B cell (primary cell): ENCODE data around the gene KCNC4. TPM values are rescaled to one million over a fixed set of nuclear protein-coding genes. Genes with fewer than 3 reads are reported as not detected.

Experiments
- ATAC-seq: fragments of 200-7000 bp; cut with Tn5 transposase; one replicate; pipeline ENCODE4 v1.10.0; 2021; ENCODE audit warnings: low read depth, mild to moderate bottlenecking, moderate number of reproducible peaks, moderate library complexity
- CTCF ChIA-PET: fragments of 350-600 bp; sonication (Branson Sonifier 250); formaldehyde crosslinking; loops from one replicate; lab custom pipeline; 2021; ENCODE audit warnings: antibody characterized with exemption, inconsistent platforms; lab: Charles Lee
- POLR2A ChIA-PET: fragments of 350-600 bp; sonication (Branson Sonifier 250); formaldehyde crosslinking; loops from one replicate; lab custom pipeline; 2021; ENCODE audit warnings: antibody characterized with exemption; lab: Charles Lee
- DNase-seq: peaks from one replicate; pipeline ENCODE4 v3.0.0; 2013
- H2AFZ ChIP-seq: 2 replicates; pipeline ENCODE4 v1.6.1; 2012; ENCODE audit warnings: mild to moderate bottlenecking, low read depth, low read length; ENCODE audit not compliant: insufficient read depth, poor library complexity, severe bottlenecking
- H3K27ac ChIP-seq, 2 donors: 1 replicate in 1 of 2; 2 replicates in 1 of 2; pipeline ENCODE4 v1.5.1; 2012 to 2013; ENCODE audit warnings: low read length in 2 of 2, mild to moderate bottlenecking in 2 of 2, moderate library complexity in 1 of 2
- H3K27me3 ChIP-seq, 4 experiments: fragments of 200-600 bp in 1 of 4; sonication (generic) in 1 of 4; replicated peaks in 1 of 4; 1 replicate in 2 of 4; 2 replicates in 2 of 4; pipeline versions ENCODE4 v1.6.1 to v1.7.0; 2013 to 2016; ENCODE audit warnings: low read length in 3 of 4, mild to moderate bottlenecking in 2 of 4, mixed read lengths in 1 of 4, moderate library complexity in 1 of 4; ENCODE audit not compliant: insufficient read depth in 4 of 4, control insufficient read depth in 3 of 4; ENCODE audit errors: control extremely low read depth in 1 of 4
- H3K36me3 ChIP-seq, 2 experiments: replicated peaks in 1 of 2; 1 replicate in 1 of 2; 2 replicates in 1 of 2; pipeline versions ENCODE4 v1.6.1 to v1.7.1; 2013; ENCODE audit warnings: low read length in 1 of 2; ENCODE audit not compliant: insufficient read depth in 2 of 2, control insufficient read depth in 1 of 2; ENCODE audit errors: control extremely low read depth in 1 of 2, extremely low read depth in 1 of 2
- H3K4me1 ChIP-seq, 2 donors: fragments of 200-600 bp in 1 of 2; sonication (generic) in 1 of 2; 1 replicate in 1 of 2; 2 replicates in 1 of 2; pipeline versions ENCODE4 v1.5.1 to v1.6.1; 2013 to 2017; ENCODE audit warnings: low read length in 2 of 2; ENCODE audit not compliant: control insufficient read depth in 2 of 2, insufficient read depth in 2 of 2
- H3K4me2 ChIP-seq: replicated peaks from 2 replicates; pipeline ENCODE3; 2012; ENCODE audit warnings: mild to moderate bottlenecking, low read depth, low read length; ENCODE audit not compliant: poor library complexity, severe bottlenecking
- H3K4me3 ChIP-seq, 5 experiments: fragments of 200-600 bp in 1 of 5; sonication (generic) in 1 of 5; 1 replicate in 3 of 5; 2 replicates in 2 of 5; pipeline versions ENCODE4 v1.5.1 to v1.7.0; 2011 to 2016; ENCODE audit warnings: low read length in 4 of 5, mild to moderate bottlenecking in 4 of 5, low read depth in 2 of 5, control low read depth in 1 of 5, moderate library complexity in 1 of 5; ENCODE audit not compliant: insufficient read depth in 1 of 5; ENCODE audit errors: control extremely low read depth in 1 of 5, extremely low read depth in 1 of 5
- H3K79me2 ChIP-seq: fragments of 200-600 bp; sonication (generic); one replicate; pipeline ENCODE4 v1.6.0; 2016; ENCODE audit warnings: low read length; ENCODE audit not compliant: control insufficient read depth, insufficient read depth
- H3K9ac ChIP-seq: fragments of 200-600 bp; sonication (generic); 2 replicates; pipeline ENCODE4 v1.6.1; 2017; ENCODE audit warnings: mild to moderate bottlenecking, low read length, moderate library complexity
- H3K9me3 ChIP-seq, 3 donors: one replicate each; pipeline versions ENCODE4 v1.6.1 to v1.7.1; 2013; ENCODE audit warnings: low read length in 2 of 3; ENCODE audit not compliant: control insufficient read depth in 2 of 3, insufficient read depth in 1 of 3; ENCODE audit errors: control extremely low read depth in 1 of 3
- H4K20me1 ChIP-seq: 2 replicates; pipeline ENCODE4 v1.6.0; 2012; ENCODE audit warnings: mild to moderate bottlenecking, low read length; ENCODE audit not compliant: insufficient read depth, control insufficient read depth, poor library complexity, severe bottlenecking
- H3K27ac Mint-ChIP-seq: one replicate; pipeline ENCODE4 v1.8.0; 2021; ENCODE audit warnings: mixed read lengths
- H3K27me3 Mint-ChIP-seq: one replicate; pipeline ENCODE4 v1.8.0; 2021; ENCODE audit warnings: mixed read lengths
- H3K4me1 Mint-ChIP-seq: one replicate; pipeline ENCODE4 v1.8.0; 2021; ENCODE audit warnings: mixed read lengths
- H3K4me3 Mint-ChIP-seq: one replicate; pipeline ENCODE4 v1.8.0; 2021; ENCODE audit warnings: mixed read lengths
- H3K9me3 Mint-ChIP-seq: one replicate; pipeline ENCODE4 v1.8.0; 2022; ENCODE audit warnings: mixed read lengths; ENCODE audit not compliant: insufficient read depth
- EZH2 ChIP-seq: IDR thresholded peaks from 2 replicates; pipeline ENCODE4 v1.6.1; 2012; ENCODE audit warnings: borderline replicate concordance, low read depth, mild to moderate bottlenecking, moderate library complexity, low read length; ENCODE audit not compliant: insufficient read depth, poor library complexity, severe bottlenecking
- WGBS: methylation state at CpG from one replicate; pipeline ENCODE4 v1.1.5; 2013; ENCODE audit warnings: missing lambda C conversion rate; ENCODE audit not compliant: insufficient coverage; 5-methylcytosine and 5-hydroxymethylcytosine counted together
- intact Hi-C: fragments of 100-400 bp; cut with micrococcal nuclease; formaldehyde crosslinking; loops from one replicate; pipeline ENCODE4 v1.10.0; 2022
- polyA plus RNA-seq: library from polyadenylated mRNA; depleted of rRNA; stranded (reverse); fragments of >200 nt; gene quantifications from 2 replicates; pipeline ENCODE4 v1.2.3, GENCODE V29; 2012
- total RNA-seq, 2 donors: library from RNA; stranded (reverse); fragments of 120-200 nt in 1 of 2; gene quantifications; 1 replicate in 1 of 2; 2 replicates in 1 of 2; pipeline versions ENCODE4 v1.2.3 to v1.2.4, GENCODE V29; 2013 to 2022
- TF ChIP-seq, protein P1 (sequence below): fragments of 200-600 bp; IDR thresholded peaks from one replicate; pipeline ENCODE4 v1.8.0; 2022; ENCODE audit warnings: antibody characterized with exemption, mild to moderate bottlenecking

The KCNC4 gene
- total and polyA plus RNA-seq, 2 donors (not counting 1 experiment from before 2014, with no cell fraction given) = 3.2 to 24.1 TPM

DNA sequence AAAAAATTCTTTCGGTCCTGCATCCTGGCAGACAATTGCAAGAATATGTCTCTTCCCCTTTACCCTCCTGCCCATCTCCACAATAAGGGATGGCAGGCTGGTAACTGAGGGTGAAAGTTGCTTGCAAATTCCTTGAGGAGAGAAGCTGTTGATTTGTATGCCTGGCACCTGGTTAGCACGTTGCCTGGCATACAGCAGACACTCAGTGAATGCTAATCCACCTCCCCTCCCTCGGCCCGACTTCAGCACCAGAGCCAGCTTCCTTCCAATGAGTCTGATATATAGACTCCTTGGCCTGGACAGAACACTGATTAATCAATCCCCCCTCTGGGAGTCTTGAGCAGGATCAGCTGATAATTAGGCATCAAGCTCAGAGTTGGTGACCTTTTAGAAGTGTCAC lies 39.1 kb downstream of the KCNC4 start:
- no peaks in the 10 kb centered on the region for H3K27me3 Mint-ChIP-seq

DNA sequence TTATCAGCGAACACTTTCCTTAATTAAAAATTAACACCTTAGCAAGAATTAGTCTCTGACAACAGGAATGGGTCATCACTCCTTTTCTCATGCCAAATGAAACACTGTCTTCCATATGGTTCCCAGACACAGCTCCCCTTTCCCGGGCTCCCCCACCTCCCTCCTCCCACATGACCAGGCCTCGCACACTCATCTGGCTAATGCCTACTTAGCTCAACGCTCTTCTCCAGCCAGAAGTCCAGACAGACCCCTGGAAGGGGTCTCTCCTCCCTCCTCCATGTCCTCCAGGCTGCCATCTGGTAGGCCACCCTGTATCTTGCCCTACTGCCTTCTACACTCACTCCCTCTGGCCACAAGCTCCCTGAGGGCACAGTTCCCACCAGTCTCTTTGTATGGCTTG lies 39.9 kb downstream of the KCNC4 start:
- Histone ChIP-seq H3K4me2 (no peak overlapping the region), H3K9ac (no peak overlapping the region), H3K4me1 (peaks cover under 1 to 2% of the 10 kb centered on the region in 2 donors), H2AFZ (no peak overlapping the region), H3K27ac (no peak overlapping the region), H4K20me1 (no peaks in the 10 kb centered on the region), H3K4me3 (no peak overlapping the region), H3K79me2 (no peaks in the 10 kb centered on the region), H3K27me3 (no peaks in the 10 kb centered on the region), H3K9me3 (no peaks in the 10 kb centered on the region), H3K36me3 (no peaks in the 10 kb centered on the region)
- Mint-ChIP-seq H3K9me3 (no peaks in the 10 kb centered on the region), H3K27ac (no peak overlapping the region), H3K27me3 (no peaks in the 10 kb centered on the region), H3K4me1 (peaks cover 8% of the 10 kb centered on the region), H3K4me3 (no peak overlapping the region)
- POLR2A ChIA-PET = no interaction called here
- no peak for TF ChIP-seq EZH2
- TF ChIP-seq, protein P1, sequence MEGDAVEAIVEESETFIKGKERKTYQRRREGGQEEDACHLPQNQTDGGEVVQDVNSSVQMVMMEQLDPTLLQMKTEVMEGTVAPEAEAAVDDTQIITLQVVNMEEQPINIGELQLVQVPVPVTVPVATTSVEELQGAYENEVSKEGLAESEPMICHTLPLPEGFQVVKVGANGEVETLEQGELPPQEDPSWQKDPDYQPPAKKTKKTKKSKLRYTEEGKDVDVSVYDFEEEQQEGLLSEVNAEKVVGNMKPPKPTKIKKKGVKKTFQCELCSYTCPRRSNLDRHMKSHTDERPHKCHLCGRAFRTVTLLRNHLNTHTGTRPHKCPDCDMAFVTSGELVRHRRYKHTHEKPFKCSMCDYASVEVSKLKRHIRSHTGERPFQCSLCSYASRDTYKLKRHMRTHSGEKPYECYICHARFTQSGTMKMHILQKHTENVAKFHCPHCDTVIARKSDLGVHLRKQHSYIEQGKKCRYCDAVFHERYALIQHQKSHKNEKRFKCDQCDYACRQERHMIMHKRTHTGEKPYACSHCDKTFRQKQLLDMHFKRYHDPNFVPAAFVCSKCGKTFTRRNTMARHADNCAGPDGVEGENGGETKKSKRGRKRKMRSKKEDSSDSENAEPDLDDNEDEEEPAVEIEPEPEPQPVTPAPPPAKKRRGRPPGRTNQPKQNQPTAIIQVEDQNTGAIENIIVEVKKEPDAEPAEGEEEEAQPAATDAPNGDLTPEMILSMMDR = no peak
- CTCF ChIA-PET = interaction anchor here (1.1 kb wide), 1 partner anchor 26 kb away, joined by 3 read pairs; no protein-coding TSS in a partner anchor
- WGBS = 93% methylated on average over 4 of the region's 4 CpGs
- no peak for ATAC-seq
- DNase-seq = no peak
- intact Hi-C loops = no loop called here

More for the DNA sequence above, 39.1 kb downstream of the KCNC4 start:
- no peak overlapping the region for H3K27ac Mint-ChIP-seq
- no peak overlapping the region for H2AFZ ChIP-seq
- H3K27ac ChIP-seq = no peak overlapping the region
- no peak overlapping the region for H3K4me3 Mint-ChIP-seq
- peaks cover 8 to 10% of the 10 kb centered on the region in 2 donors for H3K4me1 ChIP-seq
- H3K4me1 Mint-ChIP-seq = peaks cover 15% of the 10 kb centered on the region
- ATAC-seq = no peak
- ChIA-PET POLR2A (no interaction called here), CTCF (no interaction called here)
- H3K79me2 ChIP-seq = no peaks in the 10 kb centered on the region
- WGBS = no CpG with 5 or more reads among the region's 4 CpGs
- no peak overlapping the region for H3K4me2 ChIP-seq
- no peak for DNase-seq
- intact Hi-C loops = loop anchor here (5.0 kb wide), 1 partner anchor 38 kb away; no protein-coding TSS in a partner anchor
- no peaks in the 10 kb centered on the region for H4K20me1 ChIP-seq
- H3K9me3 ChIP-seq = no peaks in the 10 kb centered on the region
- no peaks in the 10 kb centered on the region for H3K36me3 ChIP-seq
- no peaks in the 10 kb centered on the region for H3K27me3 ChIP-seq
- no peaks in the 10 kb centered on the region for H3K9me3 Mint-ChIP-seq
- no peak overlapping the region for H3K4me3 ChIP-seq
- H3K9ac ChIP-seq = no peak overlapping the region
- TF ChIP-seq EZH2 = no peak
- TF ChIP-seq, protein P1 = no peak
